Measurements from ENCODE around the gene GZMH. TPM values are rescaled to one million over a fixed set of nuclear protein-coding genes. Genes with fewer than 3 reads are reported as not detected.
"Not testable (repeated sequence)": the region's sequence is repeated elsewhere in the genome, so short reads cannot be mapped to it uniquely, and the experiment has no call there.

GZMH gene
- polyA plus RNA-seq, 1 donor: not detected

GRCh38 chr14:24595073-24595808 lies 14.2 kb downstream of the GZMH start:
- DNase-seq (ENCODE audit: low read depth): no peak

- DNase-seq (ENCODE audit: low read depth): not testable (repeated sequence)
Observed at GRCh38 chr14:24591004-24591403, 18.5 kb downstream of the GZMH start.

GRCh38 chr14:24584402-24584801 lies 25.1 kb downstream of the GZMH start:
- not testable (repeated sequence) for DNase-seq (ENCODE audit: low read depth)

GRCh38 chr14:24578558-24578957 lies 30.9 kb downstream of the GZMH start:
- no peak for DNase-seq (ENCODE audit: low read depth)

GRCh38 chr14:24576771-24577170 lies 32.7 kb downstream of the GZMH start:
- no peak for DNase-seq (ENCODE audit: low read depth)

- DNase-seq (ENCODE audit: low read depth): no peak
Observed at GRCh38 chr14:24576182-24576581, 33.3 kb downstream of the GZMH start, which contains the start of gene CTSG. CTSG (minus strand) TSS chr14:24576250; CDS start chr14:24576223, 27 bp downstream.

- no peak for DNase-seq (ENCODE audit: low read depth)
Observed at GRCh38 chr14:24574206-24574774, 35.2 kb downstream of the GZMH start.

GRCh38 chr14:24566318-24566717 lies 43.2 kb downstream of the GZMH start:
- no peak for DNase-seq (ENCODE audit: low read depth)

- DNase-seq (ENCODE audit: low read depth): no peak
Observed at GRCh38 chr14:24565766-24566165, 43.7 kb downstream of the GZMH start.

GRCh38 chr14:24563505-24563904 lies 46.0 kb downstream of the GZMH start:
- no peak for DNase-seq (ENCODE audit: low read depth)

- no peak for DNase-seq (ENCODE audit: low read depth)
Observed at GRCh38 chr14:24556756-24557155, 52.7 kb downstream of the GZMH start.

Other genes starting within 250 kb of the GZMH start
- gene NFATC4, start 241.5 kb downstream of the GZMH start, polyA plus RNA-seq (ENCODE audit: insufficient read length): 39.2 TPM
- gene NYNRIN, start 210.7 kb downstream of the GZMH start, polyA plus RNA-seq (ENCODE audit: insufficient read length): 23.1 TPM
- 2.4 TPM for gene CBLN3, start 180.0 kb downstream of the GZMH start, polyA plus RNA-seq (ENCODE audit: insufficient read length)
- gene KHNYN, start 179.7 kb downstream of the GZMH start, polyA plus RNA-seq (ENCODE audit: insufficient read length): 38.1 TPM
- gene SDR39U1, start 166.9 kb downstream of the GZMH start, polyA plus RNA-seq (ENCODE audit: insufficient read length): 54.1 TPM
- gene CMA1, start 101.4 kb downstream of the GZMH start, polyA plus RNA-seq (ENCODE audit: insufficient read length): not detected
- 2.5 TPM for gene CTSG, start 33.4 kb downstream of the GZMH start, polyA plus RNA-seq (ENCODE audit: insufficient read length)
- not detected for gene GZMB, start 24.5 kb upstream of the GZMH start, polyA plus RNA-seq (ENCODE audit: insufficient read length)